GM12801 (cell line): ENCODE results near the gene ZBTB21.

Experiments
- TF ChIP-seq, protein P1 (sequence below): IDR thresholded peaks from one replicate; pipeline ENCODE4 v1.5.1; 2011; ENCODE audit warnings: control low read depth; ENCODE audit not compliant: insufficient read length; ENCODE audit errors: extremely low read depth

The ZBTB21 gene

DNA sequence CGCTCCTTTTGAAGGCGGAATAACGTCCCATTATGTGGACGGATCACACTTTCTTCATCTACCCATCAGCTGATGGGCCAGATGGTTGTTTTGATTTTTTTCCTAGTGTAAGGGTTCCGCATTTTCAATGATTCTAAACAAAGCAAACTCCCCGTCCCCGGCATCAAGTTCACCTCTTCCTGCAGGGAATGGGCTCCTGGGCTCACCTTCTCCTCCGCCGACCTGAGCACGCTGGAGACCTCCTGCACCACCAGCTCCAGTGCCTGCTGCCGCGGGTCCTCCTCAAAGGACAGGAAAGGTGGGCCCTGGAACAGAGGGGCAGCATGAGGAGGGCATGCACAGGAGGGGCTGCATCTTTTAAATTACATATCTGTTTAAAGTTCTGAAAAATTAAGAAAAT, 68.2 kb downstream of the ZBTB21 start:
- TF ChIP-seq, protein P1, sequence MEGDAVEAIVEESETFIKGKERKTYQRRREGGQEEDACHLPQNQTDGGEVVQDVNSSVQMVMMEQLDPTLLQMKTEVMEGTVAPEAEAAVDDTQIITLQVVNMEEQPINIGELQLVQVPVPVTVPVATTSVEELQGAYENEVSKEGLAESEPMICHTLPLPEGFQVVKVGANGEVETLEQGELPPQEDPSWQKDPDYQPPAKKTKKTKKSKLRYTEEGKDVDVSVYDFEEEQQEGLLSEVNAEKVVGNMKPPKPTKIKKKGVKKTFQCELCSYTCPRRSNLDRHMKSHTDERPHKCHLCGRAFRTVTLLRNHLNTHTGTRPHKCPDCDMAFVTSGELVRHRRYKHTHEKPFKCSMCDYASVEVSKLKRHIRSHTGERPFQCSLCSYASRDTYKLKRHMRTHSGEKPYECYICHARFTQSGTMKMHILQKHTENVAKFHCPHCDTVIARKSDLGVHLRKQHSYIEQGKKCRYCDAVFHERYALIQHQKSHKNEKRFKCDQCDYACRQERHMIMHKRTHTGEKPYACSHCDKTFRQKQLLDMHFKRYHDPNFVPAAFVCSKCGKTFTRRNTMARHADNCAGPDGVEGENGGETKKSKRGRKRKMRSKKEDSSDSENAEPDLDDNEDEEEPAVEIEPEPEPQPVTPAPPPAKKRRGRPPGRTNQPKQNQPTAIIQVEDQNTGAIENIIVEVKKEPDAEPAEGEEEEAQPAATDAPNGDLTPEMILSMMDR = no peak

DNA sequence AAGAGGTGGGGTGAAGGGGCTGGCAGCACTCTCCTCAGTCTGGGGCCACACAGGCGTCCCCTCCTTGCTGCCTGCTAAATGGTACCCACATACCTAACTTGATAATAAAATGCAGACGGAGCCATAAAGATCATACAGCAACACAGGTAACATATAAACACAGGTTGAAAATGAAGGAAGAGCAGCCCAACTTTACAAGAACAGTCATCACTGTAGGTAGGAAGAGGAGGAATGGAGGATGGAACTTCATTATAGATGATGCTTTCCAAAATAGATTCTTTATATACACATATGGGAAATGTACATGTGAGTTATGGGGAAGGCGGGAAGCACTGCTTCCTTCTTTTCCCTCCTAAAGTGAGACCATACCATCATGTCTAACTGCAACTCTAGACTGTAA, 69.7 kb downstream of the ZBTB21 start:
- TF ChIP-seq, protein P1 = no peak

DNA sequence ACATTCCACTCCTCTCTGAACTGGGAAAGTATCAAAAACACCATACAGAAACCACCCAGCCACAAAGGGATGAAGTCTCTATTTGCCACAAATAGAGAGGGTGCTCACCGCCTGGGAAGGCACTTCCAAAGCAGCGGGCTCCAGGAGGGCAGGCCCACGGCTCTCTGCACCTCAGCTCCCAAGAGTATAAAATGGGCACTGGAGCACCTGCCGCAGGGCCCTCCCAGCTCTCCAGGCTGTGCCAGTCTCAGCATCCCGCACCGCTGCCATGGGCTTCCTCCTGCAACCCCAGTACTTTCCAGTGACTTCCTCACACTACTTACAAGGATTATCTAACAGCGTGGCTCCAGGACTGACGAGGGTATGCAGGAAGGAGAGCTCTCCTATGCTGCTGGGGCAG, 70.8 kb downstream of the ZBTB21 start:
- TF ChIP-seq, protein P1 = no peak
